Measurements from ENCODE around the gene ITPK1.

DNA sequence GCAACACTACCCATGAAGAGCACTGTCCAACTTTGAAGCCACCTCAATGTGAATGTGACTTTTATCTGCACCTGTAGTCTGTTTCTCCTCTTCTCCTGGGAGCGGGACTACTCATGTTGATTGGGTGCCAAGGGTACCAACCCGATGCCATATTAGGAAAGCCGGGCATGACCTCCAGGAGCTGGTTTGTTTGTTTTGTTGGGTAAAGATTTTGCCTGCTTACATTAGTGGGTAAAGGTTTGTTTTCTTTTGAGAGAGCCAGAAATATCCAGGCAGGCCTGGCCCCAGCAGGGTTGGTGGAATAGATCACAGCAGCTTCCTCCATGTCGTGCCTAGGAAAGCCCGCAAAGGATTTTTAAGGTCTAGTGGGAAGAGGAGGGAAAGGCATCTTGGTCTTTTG, 19.7 kb upstream of the ITPK1 start:
- TF ChIP-seq BHLHE40 (IDR thresholded peaks at IDR 0.05; ENCODE audit: borderline replicate concordance in 1 of 2, low read depth in 2 of 2, low read length in 1 of 2) (no peak), POLR2AphosphoS5 (IDR thresholded peaks at IDR 0.05; ENCODE audit: low read length) (no peak), CREB1 (IDR thresholded peaks at IDR 0.05; ENCODE audit: low read depth) (no peak), TAF1 (IDR thresholded peaks at IDR 0.05; ENCODE audit: borderline replicate concordance, low read depth, low read length) (no peak), TCF12 (IDR thresholded peaks at IDR 0.05; ENCODE audit: low read depth, low read length) (no peak), NBN (IDR thresholded peaks at IDR 0.05) (no peak), SP1 (IDR thresholded peaks at IDR 0.05; ENCODE audit: low read depth, low read length) (no peak), EGR1 (IDR thresholded peaks at IDR 0.05; ENCODE audit: borderline replicate concordance in 1 of 2, low read depth in 2 of 2, low read length in 2 of 2) (no peak)
- TF ChIP-seq, protein P1, sequence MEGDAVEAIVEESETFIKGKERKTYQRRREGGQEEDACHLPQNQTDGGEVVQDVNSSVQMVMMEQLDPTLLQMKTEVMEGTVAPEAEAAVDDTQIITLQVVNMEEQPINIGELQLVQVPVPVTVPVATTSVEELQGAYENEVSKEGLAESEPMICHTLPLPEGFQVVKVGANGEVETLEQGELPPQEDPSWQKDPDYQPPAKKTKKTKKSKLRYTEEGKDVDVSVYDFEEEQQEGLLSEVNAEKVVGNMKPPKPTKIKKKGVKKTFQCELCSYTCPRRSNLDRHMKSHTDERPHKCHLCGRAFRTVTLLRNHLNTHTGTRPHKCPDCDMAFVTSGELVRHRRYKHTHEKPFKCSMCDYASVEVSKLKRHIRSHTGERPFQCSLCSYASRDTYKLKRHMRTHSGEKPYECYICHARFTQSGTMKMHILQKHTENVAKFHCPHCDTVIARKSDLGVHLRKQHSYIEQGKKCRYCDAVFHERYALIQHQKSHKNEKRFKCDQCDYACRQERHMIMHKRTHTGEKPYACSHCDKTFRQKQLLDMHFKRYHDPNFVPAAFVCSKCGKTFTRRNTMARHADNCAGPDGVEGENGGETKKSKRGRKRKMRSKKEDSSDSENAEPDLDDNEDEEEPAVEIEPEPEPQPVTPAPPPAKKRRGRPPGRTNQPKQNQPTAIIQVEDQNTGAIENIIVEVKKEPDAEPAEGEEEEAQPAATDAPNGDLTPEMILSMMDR (IDR thresholded peaks at IDR 0.05 in 2 of 3, conservative IDR thresholded peaks at IDR 0.05 in 1 of 3; ENCODE audit: control insufficient read depth in 2 of 3, extremely low read depth in 1 of 3, insufficient read depth in 1 of 3, low read depth in 3 of 3, low read length in 3 of 3) = no peak
- TF ChIP-seq, protein P2, sequence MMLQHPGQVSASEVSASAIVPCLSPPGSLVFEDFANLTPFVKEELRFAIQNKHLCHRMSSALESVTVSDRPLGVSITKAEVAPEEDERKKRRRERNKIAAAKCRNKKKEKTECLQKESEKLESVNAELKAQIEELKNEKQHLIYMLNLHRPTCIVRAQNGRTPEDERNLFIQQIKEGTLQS (IDR thresholded peaks at IDR 0.05; ENCODE audit: borderline replicate concordance, extremely low read depth, low read depth, low read length) = no peak
- TF ChIP-seq, protein P3, sequence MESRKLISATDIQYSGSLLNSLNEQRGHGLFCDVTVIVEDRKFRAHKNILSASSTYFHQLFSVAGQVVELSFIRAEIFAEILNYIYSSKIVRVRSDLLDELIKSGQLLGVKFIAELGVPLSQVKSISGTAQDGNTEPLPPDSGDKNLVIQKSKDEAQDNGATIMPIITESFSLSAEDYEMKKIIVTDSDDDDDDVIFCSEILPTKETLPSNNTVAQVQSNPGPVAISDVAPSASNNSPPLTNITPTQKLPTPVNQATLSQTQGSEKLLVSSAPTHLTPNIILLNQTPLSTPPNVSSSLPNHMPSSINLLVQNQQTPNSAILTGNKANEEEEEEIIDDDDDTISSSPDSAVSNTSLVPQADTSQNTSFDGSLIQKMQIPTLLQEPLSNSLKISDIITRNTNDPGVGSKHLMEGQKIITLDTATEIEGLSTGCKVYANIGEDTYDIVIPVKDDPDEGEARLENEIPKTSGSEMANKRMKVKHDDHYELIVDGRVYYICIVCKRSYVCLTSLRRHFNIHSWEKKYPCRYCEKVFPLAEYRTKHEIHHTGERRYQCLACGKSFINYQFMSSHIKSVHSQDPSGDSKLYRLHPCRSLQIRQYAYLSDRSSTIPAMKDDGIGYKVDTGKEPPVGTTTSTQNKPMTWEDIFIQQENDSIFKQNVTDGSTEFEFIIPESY (IDR thresholded peaks at IDR 0.05) = no peak
- TF ChIP-seq, protein P4, sequence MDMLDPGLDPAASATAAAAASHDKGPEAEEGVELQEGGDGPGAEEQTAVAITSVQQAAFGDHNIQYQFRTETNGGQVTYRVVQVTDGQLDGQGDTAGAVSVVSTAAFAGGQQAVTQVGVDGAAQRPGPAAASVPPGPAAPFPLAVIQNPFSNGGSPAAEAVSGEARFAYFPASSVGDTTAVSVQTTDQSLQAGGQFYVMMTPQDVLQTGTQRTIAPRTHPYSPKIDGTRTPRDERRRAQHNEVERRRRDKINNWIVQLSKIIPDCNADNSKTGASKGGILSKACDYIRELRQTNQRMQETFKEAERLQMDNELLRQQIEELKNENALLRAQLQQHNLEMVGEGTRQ (IDR thresholded peaks at IDR 0.05; ENCODE audit: borderline replicate concordance, low read depth, low read length) = no peak

Measured in GM12878 (cell line).